Upper lobe of right lung (tissue), 1 donor: Measurements from ENCODE around the gene CRTC2. TPM values are rescaled to one million over a fixed set of nuclear protein-coding genes. Genes with fewer than 3 reads are reported as not detected.
A peak's percentile ranks its signal among the peaks of the same experiment; 100 is the strongest.

Experiments
- ATAC-seq: fragments of 200-7000 bp; cut with Tn5 transposase; one replicate; pipeline ENCODE4 v1.9.1; 2020; ENCODE audit warnings: mild to moderate bottlenecking, moderate library complexity
- DNase-seq: peaks from one replicate; pipeline ENCODE4 v3.0.0-alpha.2; 2020
- H3K27ac ChIP-seq: fragments of 200-600 bp; one replicate; pipeline ENCODE4 v1.8.0; 2022
- H3K27me3 ChIP-seq: fragments of 200-600 bp; one replicate; pipeline ENCODE4 v1.8.0; 2022; ENCODE audit warnings: mild to moderate bottlenecking
- H3K36me3 ChIP-seq: fragments of 200-600 bp; one replicate; pipeline ENCODE4 v1.8.0; 2022
- H3K4me1 ChIP-seq: fragments of 200-600 bp; one replicate; pipeline ENCODE4 v1.8.0; 2022
- H3K4me3 ChIP-seq: fragments of 200-600 bp; one replicate; pipeline ENCODE4 v1.8.0; 2022; ENCODE audit warnings: mild to moderate bottlenecking
- H3K9me3 ChIP-seq: fragments of 200-600 bp; one replicate; pipeline ENCODE4 v1.8.0; 2022
- CTCF ChIP-seq: fragments of 200-600 bp; IDR thresholded peaks from one replicate; pipeline ENCODE4 v1.8.0; 2022; ENCODE audit warnings: antibody characterized with exemption
- intact Hi-C: fragments of 100-400 bp; cut with DNase I; formaldehyde crosslinking; loops from one replicate; pipeline ENCODE4 v1.11.0; 2022
- total RNA-seq: library from RNA; stranded (reverse); fragmentation: NEBNext Ultra II Directional; extraction: Animal tissue kit (Norgen Biotek cat#: 25700); gene quantifications from one replicate; pipeline ENCODE4 v1.2.1, GENCODE V29; 2021
- donor health status: DM: no; HTN: yes; CAD: no; lungs with severe emphysema.

The CRTC2 gene
- total RNA-seq, 1 donor from 2014 or later = 52.7 TPM

DNA sequence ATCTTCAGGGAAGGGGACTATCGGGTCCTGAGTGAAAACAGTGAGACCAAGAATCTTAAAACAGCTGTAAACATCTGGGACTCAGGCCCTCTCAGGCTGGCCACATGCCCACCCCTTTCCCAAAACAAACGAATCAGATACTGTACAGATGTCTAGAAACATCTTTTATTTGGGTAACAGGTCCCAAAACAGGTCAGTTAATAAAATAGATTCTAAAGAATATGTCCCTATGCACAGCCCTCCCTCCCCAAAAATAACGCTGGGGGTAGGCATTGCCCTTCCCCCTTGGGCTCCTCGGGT, 499 bp upstream of the CRTC2 start:
- Histone ChIP-seq H3K4me1 (peaks cover 57% of the 10 kb centered on the region), H3K27ac (peak overlapping the region; percentile 88), H3K9me3 (no peaks in the 10 kb centered on the region), H3K27me3 (no peaks in the 10 kb centered on the region), H3K36me3 (peaks cover 25% of the 10 kb centered on the region), H3K4me3 (peak overlapping the region; percentile 88)
- DNase-seq = no peak
- TF ChIP-seq CTCF = no peak
- intact Hi-C loops = no loop called here
- no peak for ATAC-seq

- DNase-seq (no peak), ATAC-seq (peak; percentile 0)
- peaks cover 36% of the 10 kb centered on the region for H3K36me3 ChIP-seq
- H3K27ac ChIP-seq = peak overlapping the region; percentile 88
- TF ChIP-seq CTCF = no peak
- peaks cover 57% of the 10 kb centered on the region for H3K4me1 ChIP-seq
- no peaks in the 10 kb centered on the region for H3K9me3 ChIP-seq
- H3K27me3 ChIP-seq = no peaks in the 10 kb centered on the region
- intact Hi-C loops = no loop called here
- H3K4me3 ChIP-seq = peak overlapping the region; percentile 88
Observed at GRCh38 chr1:153957744-153958110, 685 bp downstream of the CRTC2 start.

GRCh38 chr1:153956997-153957715, 1.3 kb downstream of the CRTC2 start:
- Histone ChIP-seq H3K4me1 (peaks cover 52% of the 10 kb centered on the region), H3K36me3 (peaks cover 42% of the 10 kb centered on the region)

DNA sequence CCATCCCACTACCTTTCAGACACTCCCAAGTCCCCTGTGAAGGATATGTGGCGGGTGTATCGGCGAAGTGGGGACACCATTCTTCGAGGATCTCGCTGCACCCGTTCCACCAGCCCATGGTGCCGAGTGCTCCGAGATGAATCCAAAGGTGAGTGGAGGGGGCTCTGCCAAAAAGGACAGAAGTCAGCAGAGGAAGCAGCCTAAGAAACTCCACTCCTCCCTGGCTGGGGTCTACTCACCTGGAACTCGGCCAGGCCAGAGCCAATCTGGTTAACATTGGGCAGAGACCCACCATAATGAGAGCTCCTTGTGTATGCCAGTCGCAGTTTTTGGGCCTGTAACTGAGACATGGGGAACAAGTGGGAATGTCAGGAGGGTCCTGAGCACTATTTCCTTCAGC, 3.6 kb downstream of the CRTC2 start:
- Histone ChIP-seq H3K9me3 (no peaks in the 10 kb centered on the region), H3K27ac (no peak overlapping the region), H3K27me3 (no peaks in the 10 kb centered on the region), H3K36me3 (peaks cover 52% of the 10 kb centered on the region), H3K4me1 (peaks cover 35% of the 10 kb centered on the region), H3K4me3 (no peak overlapping the region)
- DNase-seq (no peak), ATAC-seq (no peak)
- no peak for TF ChIP-seq CTCF
- intact Hi-C loops = no loop called here

More at GRCh38 chr1:153956997-153957715, 1.3 kb downstream of the CRTC2 start:
- H3K9me3 ChIP-seq = no peaks in the 10 kb centered on the region
- no peak for TF ChIP-seq CTCF
- intact Hi-C loops = no loop called here
- no peaks in the 10 kb centered on the region for H3K27me3 ChIP-seq
- H3K27ac ChIP-seq = peak overlapping the region; percentile 88
- H3K4me3 ChIP-seq = peak overlapping the region; percentile 88
- ATAC-seq (no peak), DNase-seq (no peak)

GRCh38 chr1:153953859-153954365, 4.5 kb downstream of the CRTC2 start:
- DNase-seq (no peak), ATAC-seq (no peak)
- H3K4me1 ChIP-seq = peaks cover 26% of the 10 kb centered on the region
- intact Hi-C loops = no loop called here
- TF ChIP-seq CTCF = no peak
- no peaks in the 10 kb centered on the region for H3K9me3 ChIP-seq
- H3K27me3 ChIP-seq = no peaks in the 10 kb centered on the region
- H3K27ac ChIP-seq = no peak overlapping the region
- H3K4me3 ChIP-seq = no peak overlapping the region
- H3K36me3 ChIP-seq = peaks cover 61% of the 10 kb centered on the region
